HG03103 (cell line): ENCODE results near the gene FAM200A.
A peak's percentile ranks its signal among the peaks of the same experiment; 100 is the strongest.
"Not testable (repeated sequence)": the region's sequence is repeated elsewhere in the genome, so short reads cannot be mapped to it uniquely, and the experiment has no call there.

ENCODE experiments used
- ATAC-seq: cut with Tn5 transposase; IDR thresholded peaks from one replicate; pipeline ENCODE4 v1.9.1; 2021; ENCODE audit warnings: low read depth; ENCODE audit not compliant: unreplicated experiment

Gene FAM200A

GRCh38 chr7:99551767-99552463 is at the start of gene FAM200A:
FAM200A (minus strand) TSS chr7:99552114; CDS start chr7:99548407, 3,707 bp downstream.
- peak; percentile 97 for ATAC-seq

GRCh38 chr7:99599836-99600235 is 47.9 kb upstream of the FAM200A start:
- no peak for ATAC-seq

GRCh38 chr7:99597762-99598501 is 46.0 kb upstream of the FAM200A start, which contains the start of gene TMEM225B:
TMEM225B (plus strand) TSS chr7:99598267; CDS start chr7:99604389, 6,122 bp downstream.
- no peak for ATAC-seq

- ATAC-seq = no peak
These were observed 44.6 kb upstream of the FAM200A start for GRCh38 chr7:99596408-99596955.

- no peak for ATAC-seq
These were observed 43.2 kb upstream of the FAM200A start for GRCh38 chr7:99594948-99595745.

- ATAC-seq = no peak
These were observed 37.0 kb upstream of the FAM200A start for GRCh38 chr7:99588868-99589267.

GRCh38 chr7:99580778-99581332 is 28.9 kb upstream of the FAM200A start:
- ATAC-seq = not testable (repeated sequence)

GRCh38 chr7:99579956-99580777 is 28.3 kb upstream of the FAM200A start:
- ATAC-seq = no peak

GRCh38 chr7:99579281-99579955 is 27.5 kb upstream of the FAM200A start:
- no peak for ATAC-seq

GRCh38 chr7:99576251-99576650 is 24.3 kb upstream of the FAM200A start:
- no peak for ATAC-seq

- ATAC-seq = no peak
These were observed 21.3 kb upstream of the FAM200A start for GRCh38 chr7:99573257-99573656.

- no peak for ATAC-seq
These were observed 19.9 kb upstream of the FAM200A start for GRCh38 chr7:99571768-99572167.

- not testable (repeated sequence) for ATAC-seq
These were observed 16.9 kb upstream of the FAM200A start for GRCh38 chr7:99568770-99569169.

- no peak for ATAC-seq
These were observed 11.7 kb upstream of the FAM200A start for GRCh38 chr7:99563650-99564049.

GRCh38 chr7:99562832-99563231 is 10.9 kb upstream of the FAM200A start:
- ATAC-seq = no peak

- no peak for ATAC-seq
These were observed 10.3 kb upstream of the FAM200A start for GRCh38 chr7:99562114-99562784.

- ATAC-seq = no peak
These were observed 9.8 kb upstream of the FAM200A start for GRCh38 chr7:99561737-99562051.

- no peak for ATAC-seq
These were observed 9.2 kb upstream of the FAM200A start for GRCh38 chr7:99560834-99561736.
